Measurements from ENCODE around the gene ETFDH. TPM values are rescaled to one million over a fixed set of nuclear protein-coding genes. Genes with fewer than 3 reads are reported as not detected.
"Not testable (repeated sequence)": the region's sequence is repeated elsewhere in the genome, so short reads cannot be mapped to it uniquely, and the experiment has no call there.

Gene ETFDH
- total RNA-seq, 1 donor from 2014 or later, result 32.5 TPM

GRCh38 chr4:158728236-158728635 lies 56.1 kb downstream of the ETFDH start:
- Mint-ChIP-seq H3K4me1 (ENCODE audit: unreplicated experiment) (peaks cover 5% of the 10 kb centered on the region), H3K36me3 (no peaks in the 10 kb centered on the region), H3K27ac (no peak overlapping the region), H3K27me3 (peaks cover 43% of the 10 kb centered on the region), H3K4me3 (no peak overlapping the region), H3K9me3 (no peaks in the 10 kb centered on the region)
- TF ChIP-seq, protein P1, sequence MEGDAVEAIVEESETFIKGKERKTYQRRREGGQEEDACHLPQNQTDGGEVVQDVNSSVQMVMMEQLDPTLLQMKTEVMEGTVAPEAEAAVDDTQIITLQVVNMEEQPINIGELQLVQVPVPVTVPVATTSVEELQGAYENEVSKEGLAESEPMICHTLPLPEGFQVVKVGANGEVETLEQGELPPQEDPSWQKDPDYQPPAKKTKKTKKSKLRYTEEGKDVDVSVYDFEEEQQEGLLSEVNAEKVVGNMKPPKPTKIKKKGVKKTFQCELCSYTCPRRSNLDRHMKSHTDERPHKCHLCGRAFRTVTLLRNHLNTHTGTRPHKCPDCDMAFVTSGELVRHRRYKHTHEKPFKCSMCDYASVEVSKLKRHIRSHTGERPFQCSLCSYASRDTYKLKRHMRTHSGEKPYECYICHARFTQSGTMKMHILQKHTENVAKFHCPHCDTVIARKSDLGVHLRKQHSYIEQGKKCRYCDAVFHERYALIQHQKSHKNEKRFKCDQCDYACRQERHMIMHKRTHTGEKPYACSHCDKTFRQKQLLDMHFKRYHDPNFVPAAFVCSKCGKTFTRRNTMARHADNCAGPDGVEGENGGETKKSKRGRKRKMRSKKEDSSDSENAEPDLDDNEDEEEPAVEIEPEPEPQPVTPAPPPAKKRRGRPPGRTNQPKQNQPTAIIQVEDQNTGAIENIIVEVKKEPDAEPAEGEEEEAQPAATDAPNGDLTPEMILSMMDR (conservative IDR thresholded peaks at IDR 0.05), result no peak
- DNase-seq (ENCODE audit: extremely low spot score, unreplicated experiment), result no peak

DNA sequence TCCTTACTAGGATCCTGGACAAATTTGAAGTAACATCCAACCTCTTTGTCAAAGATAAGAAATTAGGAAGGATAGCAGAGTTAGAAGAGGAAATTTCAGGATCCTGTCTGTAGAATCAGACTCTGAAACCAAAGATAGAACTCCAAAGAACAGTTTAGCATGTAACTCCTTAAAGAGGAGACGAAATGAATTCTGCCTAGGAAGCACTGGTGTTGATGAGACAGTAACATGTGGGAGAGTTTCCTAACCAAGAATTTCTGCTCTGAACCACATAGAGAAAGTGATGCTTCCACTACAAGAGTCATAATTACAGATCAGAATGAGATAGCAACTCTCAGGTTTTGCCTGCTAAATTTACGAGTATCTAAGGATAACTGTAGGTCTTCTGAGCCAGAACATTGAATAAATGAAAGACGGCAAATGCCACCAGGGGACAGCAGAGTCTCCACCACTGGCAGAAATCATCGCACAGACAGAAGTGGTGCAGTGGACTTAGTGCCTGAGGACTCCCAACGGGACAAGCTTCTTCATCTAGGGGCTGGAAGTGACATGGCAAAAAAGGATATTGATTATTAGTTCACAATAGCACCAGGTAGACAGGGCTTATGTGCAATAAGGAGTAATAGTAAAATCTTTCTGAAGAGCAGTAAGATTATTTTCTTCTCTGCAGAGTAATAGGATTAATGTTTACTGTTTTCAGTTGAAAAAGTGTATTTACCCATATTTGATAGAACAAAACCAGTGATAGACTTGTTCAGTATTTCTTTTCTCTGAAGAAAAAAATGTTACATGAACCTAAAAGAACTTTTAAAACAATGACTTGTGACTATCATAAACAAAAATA lies 57.8 kb downstream of the ETFDH start:
- no peaks in the 10 kb centered on the region for H3K36me3 Mint-ChIP-seq
- H3K27ac Mint-ChIP-seq, result peak overlapping the region; percentile 16
- H3K4me3 Mint-ChIP-seq, result no peak overlapping the region
- DNase-seq (ENCODE audit: extremely low spot score, unreplicated experiment), result no peak
- TF ChIP-seq, protein P1 (conservative IDR thresholded peaks at IDR 0.05), result peak; percentile 79
- H3K4me1 Mint-ChIP-seq (ENCODE audit: unreplicated experiment), result no peaks in the 10 kb centered on the region
- peaks cover 43% of the 10 kb centered on the region for H3K27me3 Mint-ChIP-seq
- H3K9me3 Mint-ChIP-seq, result no peaks in the 10 kb centered on the region

GRCh38 chr4:158738866-158739265 lies 66.8 kb downstream of the ETFDH start:
- DNase-seq (ENCODE audit: extremely low spot score, unreplicated experiment), result no peak
- Mint-ChIP-seq H3K27me3 (no peaks in the 10 kb centered on the region), H3K4me1 (ENCODE audit: unreplicated experiment) (no peaks in the 10 kb centered on the region), H3K36me3 (no peaks in the 10 kb centered on the region), H3K9me3 (no peaks in the 10 kb centered on the region), H3K4me3 (no peak overlapping the region), H3K27ac (no peak overlapping the region)
- TF ChIP-seq, protein P1 (conservative IDR thresholded peaks at IDR 0.05), result no peak

GRCh38 chr4:158739600-158739999 lies 67.5 kb downstream of the ETFDH start:
- Mint-ChIP-seq H3K4me1 (ENCODE audit: unreplicated experiment) (no peaks in the 10 kb centered on the region), H3K4me3 (no peak overlapping the region), H3K9me3 (no peaks in the 10 kb centered on the region), H3K36me3 (no peaks in the 10 kb centered on the region), H3K27ac (no peak overlapping the region), H3K27me3 (no peaks in the 10 kb centered on the region)
- DNase-seq (ENCODE audit: extremely low spot score, unreplicated experiment), result no peak
- TF ChIP-seq, protein P1 (conservative IDR thresholded peaks at IDR 0.05), result no peak

DNA sequence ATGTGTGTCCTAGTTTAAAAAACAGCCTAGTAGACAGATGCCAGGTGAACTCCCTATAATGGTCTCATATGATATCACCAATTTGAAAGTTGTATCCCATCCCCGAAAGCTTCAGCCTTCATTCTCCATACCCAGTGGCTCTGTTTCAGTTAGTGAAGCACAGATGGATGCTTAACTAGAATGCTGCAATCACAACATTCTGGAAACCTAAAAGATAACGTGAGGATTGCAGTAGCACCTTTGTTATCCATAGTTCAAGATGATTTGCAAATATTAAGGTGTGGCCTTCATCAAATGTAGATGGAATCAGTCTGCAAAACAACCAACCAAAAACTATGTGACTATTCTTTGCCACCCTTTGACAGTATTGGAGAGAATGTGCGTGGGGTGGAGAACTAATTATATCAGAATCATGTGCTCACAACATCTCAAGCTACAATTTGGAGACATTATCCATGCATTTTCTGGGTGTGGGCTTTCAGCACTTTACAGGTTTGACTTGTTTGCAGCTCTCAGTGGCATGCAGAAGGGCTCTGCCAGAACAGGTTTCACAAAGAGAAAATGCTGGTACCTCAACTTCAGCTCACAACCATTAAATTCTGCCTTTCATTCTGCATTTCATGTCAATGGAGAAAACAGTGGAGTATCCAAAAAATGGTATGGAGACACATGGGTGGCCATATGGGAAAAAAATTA lies 69.4 kb downstream of the ETFDH start:
- DNase-seq (ENCODE audit: extremely low spot score, unreplicated experiment), result no peak
- TF ChIP-seq, protein P1 (conservative IDR thresholded peaks at IDR 0.05), result no peak
- Mint-ChIP-seq H3K36me3 (no peaks in the 10 kb centered on the region), H3K4me3 (peak overlapping the region; percentile 22), H3K27me3 (no peaks in the 10 kb centered on the region), H3K27ac (peak overlapping the region; percentile 86), H3K4me1 (ENCODE audit: unreplicated experiment) (no peaks in the 10 kb centered on the region), H3K9me3 (no peaks in the 10 kb centered on the region)

DNA sequence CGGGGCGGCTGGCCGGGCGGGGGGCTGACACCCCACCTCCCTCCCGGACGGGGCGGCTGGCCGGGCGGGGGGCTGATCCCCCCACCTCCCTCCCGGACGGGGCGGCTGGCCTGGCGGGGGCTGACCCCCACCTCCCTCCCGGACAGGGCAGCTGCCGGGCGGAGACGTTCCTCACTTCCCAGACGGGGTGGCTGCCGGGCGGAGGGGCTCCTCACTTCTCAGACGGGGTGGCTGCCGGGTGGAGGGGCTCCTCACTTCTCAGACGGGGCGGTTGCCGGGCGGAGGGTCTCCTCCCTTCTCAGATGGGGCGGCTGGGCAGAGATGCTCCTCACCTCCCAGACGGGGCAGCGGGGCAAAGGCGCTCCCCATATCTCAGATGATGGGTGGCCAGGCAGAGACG lies 74.4 kb downstream of the ETFDH start:
- DNase-seq (ENCODE audit: extremely low spot score, unreplicated experiment); H3K4me3 Mint-ChIP-seq; H3K27me3 Mint-ChIP-seq; H3K9me3 Mint-ChIP-seq; H3K36me3 Mint-ChIP-seq; H3K27ac Mint-ChIP-seq; H3K4me1 Mint-ChIP-seq (ENCODE audit: unreplicated experiment): not testable (repeated sequence)
